Pancreas (tissue), 10 donors: ENCODE measurements around the gene APOL2. TPM values are rescaled to one million over a fixed set of nuclear protein-coding genes. Genes with fewer than 3 reads are reported as not detected.
A peak's percentile ranks its signal among the peaks of the same experiment; 100 is the strongest.
"Not testable (repeated sequence)": the region's sequence is repeated elsewhere in the genome, so short reads cannot be mapped to it uniquely, and the experiment has no call there.

Experiments used
- ATAC-seq, 4 donors: fragments of 200-7000 bp; cut with Tn5 transposase; one replicate each; pipeline versions ENCODE4 v1.8.0 to v1.9.1; 2020; ENCODE audit warnings: mild to moderate bottlenecking in 4 of 4, moderate library complexity in 4 of 4
- DNase-seq, 6 donors: peaks; one replicate each; pipeline ENCODE4 v3.0.0-alpha.2; 2020
- FAIRE-seq: peaks from 2 replicates; lab custom pipeline; 2012; peaks lifted over from hg19 to GRCh38; lab: Jason Lieb, UNC
- H3K27ac ChIP-seq, 4 donors: fragments of 200-600 bp; sonication (generic); 1 replicate in 3 of 4; 2 replicates in 1 of 4; pipeline versions ENCODE4 v1.5.0 to v1.8.0; 2020
- H3K27me3 ChIP-seq, 4 donors: fragments of 200-600 bp; one replicate each; pipeline ENCODE4 v1.8.0; 2021
- H3K36me3 ChIP-seq, 3 donors: fragments of 200-600 bp; sonication (generic) in 1 of 3; one replicate each; pipeline versions ENCODE4 v1.5.0 to v1.8.0; 2020 to 2021
- H3K4me1 ChIP-seq, 3 donors: fragments of 200-600 bp; one replicate each; pipeline ENCODE4 v1.8.0; 2021
- H3K4me3 ChIP-seq, 4 donors: fragments of 200-600 bp; sonication (generic) in 2 of 4; one replicate each; pipeline versions ENCODE4 v1.5.0 to v1.8.0; 2020 to 2021
- H3K9me3 ChIP-seq, 4 donors: fragments of 200-600 bp; one replicate each; pipeline ENCODE4 v1.8.0; 2021
- CTCF ChIP-seq, 4 donors: fragments of 200-600 bp; sonication (generic) in 3 of 4; IDR thresholded peaks; one replicate each; pipeline versions ENCODE4 v1.5.0 to v1.8.0; 2021; ENCODE audit warnings: antibody characterized with exemption in 4 of 4
- WGBS, 2 donors: extraction: QIAGEN DNeasy Blood & Tissue Kit; methylation state at CpG; one replicate each; pipeline ENCODE4 v1.1.7; 2013; 5-methylcytosine and 5-hydroxymethylcytosine counted together
- intact Hi-C, 3 donors: fragments of 100-400 bp; cut with DNase I; formaldehyde crosslinking; loops; one replicate each; pipeline versions ENCODE4 v1.11.1 to v1.14.2; 2022
- polyA plus RNA-seq, 2 donors: library from polyadenylated mRNA; stranded (reverse); fragments of 200-250 nt; gene quantifications; one replicate each; pipeline ENCODE4 v1.2.3, GENCODE V29; 2013
- total RNA-seq, 6 donors: library from RNA; stranded (reverse); fragmentation: NEBNext Ultra II Directional in 4 of 6; extraction: Animal tissue kit (Norgen Biotek cat#: 25700) in 4 of 6; gene quantifications; one replicate each; pipeline versions ENCODE4 v1.2.1 to v1.2.4, GENCODE V29; 2021 to 2023
- donor health status: healthy with polysubstance abuse.
- donor health status: DM: no; HTN: no; CAD: no; lungs with moderate emphysema.
- donor health status: DM: no; HTN: no; CAD: no.
- donor health status: control.
- donor health status: control.
- donor health status: Bipolar disorder and iron deficiency.
- donor health status: DM: yes; HTN: yes; CAD: no.
- donor health status: DM: no; HTN: no; CAD: no.
- donor health status: DM: no; HTN: no; CAD: no.
- donor health status: DM: yes; HTN: yes; CAD: no.

The APOL2 gene
- total and polyA plus RNA-seq, 8 donors: 6.3 to 23.4 (median 16.5) TPM

DNA sequence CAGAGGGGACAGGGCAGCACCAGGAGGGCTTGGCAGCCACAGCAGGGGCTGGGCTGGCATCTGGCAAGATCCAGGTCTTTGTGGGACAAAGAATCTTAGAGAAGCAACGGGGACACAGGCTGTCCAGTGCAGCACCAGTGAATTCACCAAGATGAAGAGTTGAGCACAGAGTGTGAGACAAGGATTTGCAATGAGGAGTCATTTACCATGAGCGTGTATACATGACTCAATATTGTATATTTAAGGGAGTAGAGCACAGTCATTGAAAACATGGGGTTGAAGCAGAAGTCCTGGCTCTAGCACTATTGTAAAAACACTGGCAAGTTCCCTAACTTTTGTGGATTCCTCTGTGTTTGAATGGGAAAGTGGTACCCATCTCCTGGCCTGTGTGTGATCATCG lies 17.2 kb upstream of the APOL2 start:
- Histone ChIP-seq H3K4me3 (no peak overlapping the region), H3K27me3 (no peaks in the 10 kb centered on the region), H3K27ac (no peak overlapping the region), H3K9me3 (no peaks in the 10 kb centered on the region), H3K36me3 (no peaks in the 10 kb centered on the region), H3K4me1 (no peaks in the 10 kb centered on the region)
- intact Hi-C loops: no loop called here
- WGBS, 2 donors: 76 to 80% methylated on average over 3 of the region's 3 CpGs
- ATAC-seq: no peak
- TF ChIP-seq CTCF (IDR thresholded peaks at IDR 0.05): no peak
- DNase-seq: no peak
- no peak for FAIRE-seq

DNA sequence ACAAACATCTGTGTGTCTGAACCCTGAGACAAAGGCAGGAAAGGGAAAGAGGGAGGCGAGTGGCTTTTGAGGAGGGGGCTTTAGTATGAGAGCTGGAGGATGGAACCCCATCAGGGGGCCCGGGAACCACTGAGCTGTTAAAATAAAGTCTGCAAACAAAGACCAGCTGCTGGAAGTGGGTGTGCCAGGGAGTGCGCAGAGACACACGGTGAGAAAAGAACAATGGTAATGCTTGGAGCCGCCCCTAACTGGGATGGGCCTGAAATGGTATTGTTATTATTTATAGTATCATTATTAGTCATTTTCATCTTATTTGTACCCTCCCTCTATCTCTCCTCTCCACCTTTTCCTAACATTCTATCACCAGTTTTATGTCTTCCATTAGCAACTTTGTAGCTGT lies 16.2 kb upstream of the APOL2 start:
- 88% methylated on average over 1 of the region's 5 CpGs; no CpG with 5 or more reads in 1 of the 2 donors for WGBS, 2 donors
- ATAC-seq, DNase-seq, FAIRE-seq, H3K9me3 ChIP-seq, H3K27me3 ChIP-seq, H3K27ac ChIP-seq, H3K36me3 ChIP-seq, H3K4me1 ChIP-seq, H3K4me3 ChIP-seq, intact Hi-C loops: not testable (repeated sequence)

DNA sequence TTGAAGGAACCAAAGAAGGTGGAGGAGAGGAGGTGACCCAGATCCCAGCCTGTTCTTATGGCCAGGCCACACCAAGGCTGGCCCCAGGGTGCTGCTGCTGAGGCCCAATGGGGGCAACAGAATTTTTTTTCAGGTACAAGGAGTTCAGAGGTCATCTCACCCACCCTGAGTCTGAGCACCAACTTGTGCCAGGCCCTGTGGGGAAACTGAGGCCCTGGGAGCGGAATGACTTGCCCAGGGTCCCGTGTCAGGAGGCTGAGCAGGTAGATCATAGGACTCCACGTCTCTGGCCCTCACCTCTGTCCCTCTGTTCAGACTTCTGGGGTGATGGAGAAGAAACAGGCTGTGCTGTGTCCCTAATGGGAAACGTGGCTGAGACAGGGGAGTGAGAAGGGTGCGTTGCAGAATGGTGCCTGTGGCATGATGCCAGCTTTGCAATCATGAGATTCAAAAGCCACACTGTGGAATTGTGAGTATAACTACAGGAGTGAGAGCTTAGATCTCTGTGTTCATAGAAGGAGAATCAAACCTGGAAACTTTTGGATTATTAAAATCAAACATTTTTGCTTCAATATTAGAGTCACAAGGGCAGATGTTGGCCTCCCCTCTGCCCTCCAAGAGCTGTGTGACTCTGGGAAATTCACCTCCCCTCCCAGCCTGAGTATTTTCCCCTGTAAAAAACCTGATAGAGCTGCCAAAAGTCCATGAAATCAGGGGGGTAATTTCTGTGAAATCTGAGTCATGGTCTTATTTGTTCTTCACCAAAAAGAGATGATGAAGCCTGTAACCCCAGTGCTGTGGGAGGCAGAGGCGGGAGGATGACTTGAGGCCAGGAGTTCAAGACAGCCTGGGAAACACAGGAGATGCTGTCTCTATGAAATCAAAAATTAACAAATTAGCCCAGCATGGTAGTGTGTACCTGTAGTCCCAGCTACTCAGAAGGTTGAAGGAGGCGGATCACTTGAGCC lies 14.5 kb upstream of the APOL2 start:
- Histone ChIP-seq H3K4me1 (no peaks in the 10 kb centered on the region), H3K36me3 (no peaks in the 10 kb centered on the region), H3K4me3 (peak overlapping the region in 2 of 4 donors; percentile 20 to 43), H3K27ac (peak overlapping the region in 2 of 4 donors; percentile 63 to 67), H3K9me3 (no peaks in the 10 kb centered on the region), H3K27me3 (no peaks in the 10 kb centered on the region)
- WGBS, 2 donors: 67 to 70% methylated on average over 7 of the region's 7 CpGs
- no peak for TF ChIP-seq CTCF (IDR thresholded peaks at IDR 0.05)
- ATAC-seq (peak in 3 of 4 donors; percentile 24 to 48 (median 28)), DNase-seq (no peak), FAIRE-seq (no peak)
- intact Hi-C loops: no loop called here

DNA sequence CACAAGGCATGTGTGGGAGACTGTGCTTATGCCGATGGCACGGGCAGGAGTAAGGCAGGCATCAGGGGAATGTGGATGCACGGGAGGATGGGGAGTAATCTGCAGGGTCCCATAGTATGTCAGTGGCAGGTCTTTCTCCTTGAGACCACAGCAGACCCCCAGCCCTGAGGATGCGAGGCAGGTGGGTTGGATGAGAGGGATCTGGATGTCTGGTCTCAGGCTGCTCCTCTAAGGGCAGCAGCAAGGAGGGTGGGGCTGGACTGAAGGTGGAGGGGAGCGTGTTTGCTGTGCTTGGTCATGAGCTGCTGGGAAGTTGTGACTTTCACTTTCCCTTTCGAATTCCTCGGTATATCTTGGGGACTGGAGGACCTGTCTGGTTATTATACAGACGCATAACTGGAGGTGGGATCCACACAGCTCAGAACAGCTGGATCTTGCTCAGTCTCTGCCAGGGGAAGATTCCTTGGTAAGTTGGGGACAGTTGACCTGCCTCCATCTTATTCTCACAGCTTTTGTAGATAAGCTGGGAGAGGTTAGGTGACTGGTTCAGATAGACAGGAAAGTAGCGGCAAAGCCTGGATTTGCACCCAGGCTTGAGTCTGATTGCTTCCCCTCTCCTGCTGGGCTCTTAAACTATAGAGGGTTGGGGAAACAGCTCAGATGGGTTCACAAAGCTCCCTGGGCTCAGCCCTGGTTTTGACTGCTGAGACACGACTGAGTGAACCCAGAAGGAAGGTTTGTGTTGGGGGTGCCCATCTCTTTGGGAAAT lies 13.6 kb upstream of the APOL2 start, which contains the start of gene APOL1:
Gene APOL1, plus strand, starts transcription at position 380 of the 769 bp plus-strand sequence. CDS start 1,823 bp downstream, outside the sequence.
- 64 to 68% methylated on average over 10 of the region's 10 CpGs for WGBS, 2 donors

DNA sequence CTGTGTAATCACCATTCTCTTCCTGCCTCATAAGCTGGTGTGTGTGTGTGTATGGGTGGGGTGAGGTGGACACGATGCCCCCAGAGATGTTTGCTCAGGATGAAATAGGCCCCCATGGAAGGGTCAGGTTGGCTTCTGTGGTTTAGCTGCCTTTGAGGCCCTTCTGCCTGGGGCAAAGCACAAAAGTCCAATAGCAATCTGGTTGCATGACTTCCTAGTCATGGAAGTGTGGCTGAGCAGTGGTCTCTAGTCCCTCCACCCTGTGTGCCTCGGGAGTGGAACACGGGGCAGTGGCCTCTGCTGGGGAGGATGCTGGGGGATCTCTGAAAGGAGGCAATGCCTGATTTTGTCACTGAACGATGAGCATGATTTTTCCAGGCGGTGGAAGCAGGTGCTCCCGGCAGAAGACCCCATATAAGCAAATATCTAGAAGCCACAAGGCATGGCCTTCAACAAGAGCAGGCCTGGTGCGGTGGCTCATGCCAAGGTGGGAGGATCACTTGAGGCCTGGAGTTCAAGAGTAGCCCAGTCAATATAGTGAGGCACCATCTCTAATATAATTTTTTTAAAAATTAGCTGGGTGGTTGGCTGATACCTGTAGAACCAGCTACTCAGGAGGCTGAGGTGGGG lies 12.8 kb upstream of the APOL2 start:
- intact Hi-C loops, FAIRE-seq, DNase-seq, H3K9me3 ChIP-seq, H3K27ac ChIP-seq, H3K4me3 ChIP-seq, ATAC-seq, H3K27me3 ChIP-seq, H3K36me3 ChIP-seq, H3K4me1 ChIP-seq: not testable (repeated sequence)
- WGBS, 2 donors: 74 to 89% methylated on average over 7 of the region's 7 CpGs

More for the DNA sequence above, 13.6 kb upstream of the APOL2 start, which contains the start of gene APOL1:
- Histone ChIP-seq H3K4me3 (peak within 1 kb of the TSS in 2 of 4 donors; percentile 20 to 43), H3K36me3 (no peaks in the 10 kb centered on the region), H3K27ac (peak within 1 kb of the TSS in 2 of 4 donors; percentile 63 to 67), H3K27me3 (no peaks in the 10 kb centered on the region), H3K4me1 (no peaks in the 10 kb centered on the region), H3K9me3 (no peaks in the 10 kb centered on the region)
- ATAC-seq (peak; percentile 30 to 89 (median 82)), FAIRE-seq (no peak), DNase-seq (no peak)
- intact Hi-C loops: no loop called here
- no peak for TF ChIP-seq CTCF (IDR thresholded peaks at IDR 0.05)

- ATAC-seq, H3K4me1 ChIP-seq, H3K36me3 ChIP-seq, FAIRE-seq, H3K27me3 ChIP-seq, intact Hi-C loops, H3K9me3 ChIP-seq, DNase-seq, H3K4me3 ChIP-seq: not testable (repeated sequence)
- WGBS, 2 donors: 74 to 82% methylated on average over 24 of the region's 24 CpGs
- peak overlapping the region in 2 of 4 donors; percentile 28 to 44 for H3K27ac ChIP-seq
Measured at GRCh38 chr22:36250292-36250960, 11.1 kb upstream of the APOL2 start.
